Measurements from ENCODE around the gene GRK4.
A peak's percentile ranks its signal among the peaks of the same experiment; 100 is the strongest.

Gene GRK4

GRCh38 chr4:2928242-2929176 lies 34.9 kb upstream of the GRK4 start:
- H3K27ac ChIP-seq, result peak overlapping the region; percentile 54
- no peak for TF ChIP-seq CTCF (IDR thresholded peaks at IDR 0.05)
- TF ChIP-seq ZFX (IDR thresholded peaks at IDR 0.05; ENCODE audit: borderline replicate concordance), result no peak

GRCh38 chr4:2929469-2929868 lies 33.9 kb upstream of the GRK4 start:
- peak overlapping the region; percentile 54 for H3K27ac ChIP-seq
- TF ChIP-seq CTCF (IDR thresholded peaks at IDR 0.05), result no peak
- no peak for TF ChIP-seq ZFX (IDR thresholded peaks at IDR 0.05; ENCODE audit: borderline replicate concordance)

- TF ChIP-seq CTCF (IDR thresholded peaks at IDR 0.05), result no peak
- TF ChIP-seq ZFX (IDR thresholded peaks at IDR 0.05; ENCODE audit: borderline replicate concordance), result no peak
- peak overlapping the region; percentile 54 for H3K27ac ChIP-seq
These were observed 33.1 kb upstream of the GRK4 start for GRCh38 chr4:2930135-2930757.

GRCh38 chr4:2930758-2931511 lies 32.4 kb upstream of the GRK4 start:
- H3K27ac ChIP-seq, result peak overlapping the region; percentile 54
- TF ChIP-seq ZFX (IDR thresholded peaks at IDR 0.05; ENCODE audit: borderline replicate concordance) (no peak), CTCF (IDR thresholded peaks at IDR 0.05) (peak; percentile 23)

- no peak for TF ChIP-seq ZFX (IDR thresholded peaks at IDR 0.05; ENCODE audit: borderline replicate concordance)
- TF ChIP-seq CTCF (IDR thresholded peaks at IDR 0.05), result no peak
- no peak overlapping the region for H3K27ac ChIP-seq
These were observed 31.7 kb upstream of the GRK4 start for GRCh38 chr4:2931512-2932301.

GRCh38 chr4:2932321-2932950 lies 30.9 kb upstream of the GRK4 start:
- TF ChIP-seq ZFX (IDR thresholded peaks at IDR 0.05; ENCODE audit: borderline replicate concordance) (no peak), CTCF (IDR thresholded peaks at IDR 0.05) (no peak)
- H3K27ac ChIP-seq, result peak overlapping the region; percentile 72; the same call in 1 of the 2 replicates

Measured in 22Rv1 (cell line).